PFSK-1 (cell line): ENCODE results near the gene PPP2R2B.

Source experiments
- FOXP2 ChIP-seq: optimal IDR thresholded peaks from 2 replicates; pipeline ENCODE3; 2011; ENCODE audit warnings: borderline replicate concordance, control low read depth, inconsistent platforms; ENCODE audit not compliant: insufficient read depth; ENCODE audit errors: extremely low read length, extremely low read depth
- POLR2AphosphoS5 ChIP-seq: IDR thresholded peaks from 2 replicates; pipeline ENCODE4 v1.6.1; 2012; ENCODE audit warnings: low read depth, mild to moderate bottlenecking, control low read depth, low read length, moderate library complexity
- SIN3A ChIP-seq: IDR thresholded peaks from 2 replicates; pipeline ENCODE4 v1.6.1; 2012; ENCODE audit warnings: mild to moderate bottlenecking, low read length, moderate library complexity, borderline replicate concordance; ENCODE audit not compliant: insufficient read depth
- TAF1 ChIP-seq: IDR thresholded peaks from 2 replicates; pipeline ENCODE4 v1.6.1; 2012; ENCODE audit warnings: low read length, control low read depth, borderline replicate concordance; ENCODE audit not compliant: insufficient read depth
- TF ChIP-seq, protein P1 (sequence below), 2 experiments: IDR thresholded peaks; 2 replicates each; pipeline versions ENCODE4 v1.6.1 to v1.8.0; 2011 to 2012; ENCODE audit warnings: low read depth in 2 of 2, low read length in 2 of 2, control low read depth in 1 of 2, inconsistent platforms in 1 of 2, mild to moderate bottlenecking in 1 of 2, moderate library complexity in 1 of 2; ENCODE audit not compliant: insufficient read depth in 1 of 2

The PPP2R2B gene

DNA sequence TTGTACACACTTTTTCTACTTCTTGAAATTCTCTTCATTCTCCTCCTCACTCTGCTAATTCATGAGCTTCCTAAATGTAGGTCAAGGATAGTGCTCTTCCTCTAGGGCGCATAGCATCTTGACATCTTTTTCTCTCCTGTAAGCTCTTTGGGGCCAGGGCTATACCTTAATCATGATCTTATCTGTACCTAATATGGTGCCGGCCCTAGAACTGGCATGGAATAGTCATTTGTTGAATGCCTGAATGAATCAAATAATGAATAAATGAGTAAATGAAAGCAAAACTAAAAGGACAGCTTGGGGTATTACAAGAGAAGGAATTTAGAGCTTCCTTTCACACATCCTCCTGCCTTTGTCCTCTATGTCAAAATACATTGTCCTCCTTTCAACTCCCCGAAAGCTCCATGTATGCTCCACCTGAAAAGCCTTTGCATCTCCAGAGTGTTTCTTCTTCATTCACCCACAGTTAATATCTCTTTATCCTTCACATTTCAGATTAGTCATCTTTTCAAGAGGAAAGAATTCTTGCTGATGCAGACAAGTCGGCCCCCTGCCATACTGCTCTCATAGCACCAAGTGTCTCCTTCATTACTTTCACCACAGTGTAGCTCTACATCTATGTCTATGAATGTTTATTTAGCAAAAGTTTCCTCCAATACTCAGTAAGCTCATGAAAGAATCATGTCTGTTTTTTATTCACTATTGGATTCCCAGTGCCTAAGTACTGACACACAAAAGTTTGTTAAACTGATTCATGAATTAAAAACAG lies 16.4 kb upstream of the PPP2R2B start:
- TF ChIP-seq FOXP2 (no peak), SIN3A (no peak)

DNA sequence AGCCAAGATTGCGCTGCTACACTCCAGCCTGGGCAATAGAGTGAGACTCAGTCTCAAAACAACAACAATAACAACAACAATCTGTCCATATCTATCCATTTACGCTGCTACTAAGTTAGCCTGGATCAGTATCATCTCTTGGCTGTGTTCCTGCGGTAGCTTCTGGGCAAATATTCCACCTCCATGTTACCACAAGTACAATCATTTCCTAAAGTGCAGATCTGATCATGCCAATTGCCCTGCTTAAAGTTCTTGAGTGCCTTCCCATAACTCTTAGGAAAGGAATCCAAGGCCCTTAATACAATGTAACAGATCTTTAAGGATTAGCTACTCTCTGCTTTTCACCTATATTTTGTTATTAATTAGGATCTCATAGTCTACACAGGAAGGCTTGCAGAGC lies 15.4 kb upstream of the PPP2R2B start:
- TF ChIP-seq FOXP2, result no peak
- TF ChIP-seq SIN3A, result no peak

DNA sequence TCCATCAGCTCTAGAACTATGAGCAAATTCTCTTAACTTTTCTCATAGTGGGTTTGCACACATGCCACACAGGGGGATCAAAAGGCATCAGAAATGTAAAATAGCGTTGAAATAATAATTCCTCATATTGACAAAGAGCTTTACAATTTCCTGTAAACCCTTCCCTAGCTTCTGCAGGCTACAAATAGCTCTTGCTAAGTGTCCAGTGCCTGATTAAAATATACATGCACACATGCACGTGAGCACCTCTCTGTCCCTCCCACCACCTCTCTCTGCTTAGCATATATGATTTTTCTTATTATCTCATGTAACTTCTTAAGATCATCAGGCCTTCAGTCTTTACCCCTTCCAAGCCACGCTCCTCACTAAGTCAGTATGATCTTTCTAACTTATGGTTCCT lies 13.7 kb upstream of the PPP2R2B start:
- TF ChIP-seq TAF1 (no peak), POLR2AphosphoS5 (no peak), SIN3A (no peak), FOXP2 (no peak)
- TF ChIP-seq, protein P1, sequence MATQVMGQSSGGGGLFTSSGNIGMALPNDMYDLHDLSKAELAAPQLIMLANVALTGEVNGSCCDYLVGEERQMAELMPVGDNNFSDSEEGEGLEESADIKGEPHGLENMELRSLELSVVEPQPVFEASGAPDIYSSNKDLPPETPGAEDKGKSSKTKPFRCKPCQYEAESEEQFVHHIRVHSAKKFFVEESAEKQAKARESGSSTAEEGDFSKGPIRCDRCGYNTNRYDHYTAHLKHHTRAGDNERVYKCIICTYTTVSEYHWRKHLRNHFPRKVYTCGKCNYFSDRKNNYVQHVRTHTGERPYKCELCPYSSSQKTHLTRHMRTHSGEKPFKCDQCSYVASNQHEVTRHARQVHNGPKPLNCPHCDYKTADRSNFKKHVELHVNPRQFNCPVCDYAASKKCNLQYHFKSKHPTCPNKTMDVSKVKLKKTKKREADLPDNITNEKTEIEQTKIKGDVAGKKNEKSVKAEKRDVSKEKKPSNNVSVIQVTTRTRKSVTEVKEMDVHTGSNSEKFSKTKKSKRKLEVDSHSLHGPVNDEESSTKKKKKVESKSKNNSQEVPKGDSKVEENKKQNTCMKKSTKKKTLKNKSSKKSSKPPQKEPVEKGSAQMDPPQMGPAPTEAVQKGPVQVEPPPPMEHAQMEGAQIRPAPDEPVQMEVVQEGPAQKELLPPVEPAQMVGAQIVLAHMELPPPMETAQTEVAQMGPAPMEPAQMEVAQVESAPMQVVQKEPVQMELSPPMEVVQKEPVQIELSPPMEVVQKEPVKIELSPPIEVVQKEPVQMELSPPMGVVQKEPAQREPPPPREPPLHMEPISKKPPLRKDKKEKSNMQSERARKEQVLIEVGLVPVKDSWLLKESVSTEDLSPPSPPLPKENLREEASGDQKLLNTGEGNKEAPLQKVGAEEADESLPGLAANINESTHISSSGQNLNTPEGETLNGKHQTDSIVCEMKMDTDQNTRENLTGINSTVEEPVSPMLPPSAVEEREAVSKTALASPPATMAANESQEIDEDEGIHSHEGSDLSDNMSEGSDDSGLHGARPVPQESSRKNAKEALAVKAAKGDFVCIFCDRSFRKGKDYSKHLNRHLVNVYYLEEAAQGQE (IDR thresholded peaks at IDR 0.05; ENCODE audit: insufficient read depth in 1 of 2, low read depth in 2 of 2, low read length in 2 of 2), result no peak

DNA sequence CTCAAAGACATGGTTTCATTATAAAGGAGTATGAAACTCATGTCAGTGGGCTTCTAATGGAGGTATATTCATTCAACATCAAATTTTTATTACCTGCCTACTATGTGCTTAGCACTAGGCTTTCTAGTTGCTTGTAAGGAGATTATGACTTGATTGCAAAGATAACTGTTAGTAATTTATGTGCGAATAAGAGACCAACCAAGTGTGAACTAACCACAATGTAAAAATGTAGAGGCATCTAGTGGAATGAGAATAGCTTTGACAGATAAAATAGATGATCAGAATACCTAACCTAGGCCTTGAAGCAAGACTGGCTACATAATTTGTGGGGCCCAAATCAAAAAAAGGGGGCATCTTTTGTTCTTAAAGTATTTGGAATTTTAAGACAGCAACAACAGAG lies 13.0 kb upstream of the PPP2R2B start:
- no peak for TF ChIP-seq TAF1
- no peak for TF ChIP-seq SIN3A

DNA sequence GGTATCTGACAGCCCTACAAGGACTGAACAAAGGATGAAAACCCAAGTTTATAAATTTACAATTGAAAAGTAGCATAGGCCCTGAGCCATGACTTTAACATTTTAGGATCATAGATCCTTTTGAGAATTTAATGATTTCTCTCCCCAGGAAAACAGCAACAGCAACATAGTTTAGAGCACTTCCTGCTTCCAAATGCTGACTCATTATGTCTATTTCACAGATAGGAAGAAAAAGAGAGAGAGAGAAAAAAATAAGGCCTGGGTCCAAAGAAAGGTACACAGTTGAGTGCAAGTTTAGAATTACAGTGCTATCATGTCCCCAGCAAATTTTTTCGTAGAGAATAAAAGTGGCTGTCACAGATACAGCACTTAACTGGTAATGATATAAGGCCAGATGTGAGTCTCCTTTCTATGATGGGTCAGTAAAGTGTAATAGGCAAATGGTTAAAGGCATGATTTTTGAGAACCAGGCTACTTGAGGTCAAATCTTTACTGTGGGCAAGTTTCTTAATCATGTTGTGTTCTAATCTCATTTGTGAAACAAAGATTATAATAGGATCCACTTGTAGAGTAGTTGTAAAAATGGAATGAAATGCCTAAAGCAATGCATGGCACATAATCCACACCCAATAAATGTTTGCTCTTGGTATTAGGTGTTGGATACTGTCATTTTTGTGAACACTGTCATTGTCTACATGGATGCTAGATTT lies 12.3 kb upstream of the PPP2R2B start:
- TF ChIP-seq TAF1 (no peak), POLR2AphosphoS5 (no peak), FOXP2 (no peak), SIN3A (no peak)
- TF ChIP-seq, protein P1 (IDR thresholded peaks at IDR 0.05; ENCODE audit: insufficient read depth in 1 of 2, low read depth in 2 of 2, low read length in 2 of 2), result no peak

DNA sequence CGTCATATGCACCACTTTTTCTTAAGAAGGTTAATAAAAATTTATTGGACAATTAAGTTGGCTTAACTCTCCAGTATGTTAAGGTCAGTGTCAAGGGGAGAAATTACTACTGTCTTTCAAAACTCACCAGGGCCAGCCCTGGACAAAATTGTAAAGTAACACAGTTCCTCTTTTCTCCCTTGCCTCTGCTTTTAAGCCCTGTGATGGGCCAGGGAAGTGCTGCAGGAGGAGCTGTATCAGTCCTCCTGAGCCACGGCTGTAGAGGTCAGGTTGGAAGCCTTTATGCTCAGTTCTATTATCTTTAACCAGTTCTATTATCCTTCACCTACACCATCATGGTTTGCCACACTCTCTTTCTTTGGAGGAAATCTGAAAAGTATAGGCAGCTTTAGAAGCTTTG lies 11.5 kb upstream of the PPP2R2B start:
- TF ChIP-seq POLR2AphosphoS5 (no peak), TAF1 (no peak)
- TF ChIP-seq, protein P1 (IDR thresholded peaks at IDR 0.05; ENCODE audit: insufficient read depth in 1 of 2, low read depth in 2 of 2, low read length in 2 of 2), result no peak

DNA sequence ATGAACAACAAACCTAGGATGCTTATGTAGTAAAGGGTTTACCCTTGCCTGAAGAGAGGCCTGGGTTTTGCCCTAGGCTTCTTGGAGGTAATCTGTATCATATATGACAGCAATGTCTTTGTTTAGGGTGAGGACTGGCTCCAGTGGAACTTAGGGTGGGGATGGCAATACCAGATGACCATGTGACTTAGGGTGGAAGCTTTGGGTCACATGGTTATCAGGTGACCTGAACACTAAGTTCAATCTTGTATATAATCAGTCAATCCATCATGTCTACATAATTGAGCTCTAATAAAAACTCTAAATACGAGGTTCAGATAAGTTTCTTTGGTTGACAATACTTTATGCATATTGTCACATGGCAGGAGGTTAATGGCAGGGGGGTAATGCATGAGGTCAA lies 10.6 kb upstream of the PPP2R2B start:
- no peak for TF ChIP-seq FOXP2
- TF ChIP-seq SIN3A, result no peak
- no peak for TF ChIP-seq POLR2AphosphoS5
- TF ChIP-seq, protein P1 (IDR thresholded peaks at IDR 0.05; ENCODE audit: insufficient read depth in 1 of 2, low read depth in 2 of 2, low read length in 2 of 2), result no peak
- no peak for TF ChIP-seq TAF1
